ENCODE results near the gene ART3. TPM values are rescaled to one million over a fixed set of nuclear protein-coding genes. Genes with fewer than 3 reads are reported as not detected.

Gene ART3
- total RNA-seq, 1 donor from 2014 or later, result not detected

DNA sequence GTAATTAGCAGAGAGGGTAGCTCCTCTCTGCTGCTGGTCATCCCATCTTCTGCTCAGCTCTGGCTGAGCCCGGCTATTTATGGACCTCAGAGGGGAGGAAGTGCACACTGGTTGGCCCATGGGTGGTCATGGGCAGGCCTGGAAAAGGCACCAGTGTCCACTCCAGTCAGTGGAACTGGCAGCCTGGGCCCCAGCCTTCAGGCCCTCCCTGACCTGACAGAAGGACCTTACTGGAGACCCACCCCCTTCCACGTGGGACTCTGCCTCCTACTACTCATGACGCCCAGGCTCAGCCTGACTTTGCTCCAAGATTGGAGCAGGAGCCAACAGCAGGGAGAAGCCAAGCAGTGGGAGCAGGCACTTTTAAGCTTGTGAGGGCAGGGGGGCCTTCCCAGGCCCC, 8.0 kb upstream of the ART3 start:
- intact Hi-C loops (cut with micrococcal nuclease), result no loop called here

DNA sequence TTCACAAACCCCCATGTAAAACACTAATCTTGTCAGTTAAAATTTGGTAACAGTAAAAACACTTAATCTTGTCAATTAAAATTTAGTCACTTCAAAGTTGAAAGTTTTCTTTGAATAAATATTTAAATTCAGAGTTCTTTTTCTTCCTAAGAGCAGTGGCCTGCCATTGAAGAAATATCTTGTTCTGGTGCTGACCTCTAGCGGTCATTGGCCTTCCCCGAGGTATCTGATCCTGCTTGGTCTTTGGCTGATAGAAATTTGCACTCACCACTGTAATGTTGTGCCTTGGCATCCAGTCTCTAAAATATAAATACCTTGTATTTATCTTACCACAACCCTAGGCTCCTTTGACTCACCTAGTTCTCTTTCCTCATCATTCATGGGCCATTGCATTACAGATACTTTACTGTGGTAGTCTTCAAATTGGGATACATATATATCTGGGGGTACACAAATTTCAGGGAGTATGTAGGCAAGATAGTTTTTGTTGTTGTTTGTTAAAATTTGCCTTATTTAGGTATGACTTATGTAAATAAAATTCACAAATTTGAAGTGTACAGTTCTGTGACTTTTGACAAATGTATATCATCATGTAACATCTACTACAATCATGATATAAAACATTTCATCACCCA, 6.7 kb upstream of the ART3 start:
- intact Hi-C loops (cut with micrococcal nuclease), result loop anchor here (1.0 kb wide), 4 partner anchors 72 to 172 kb away; no protein-coding TSS in a partner anchor

DNA sequence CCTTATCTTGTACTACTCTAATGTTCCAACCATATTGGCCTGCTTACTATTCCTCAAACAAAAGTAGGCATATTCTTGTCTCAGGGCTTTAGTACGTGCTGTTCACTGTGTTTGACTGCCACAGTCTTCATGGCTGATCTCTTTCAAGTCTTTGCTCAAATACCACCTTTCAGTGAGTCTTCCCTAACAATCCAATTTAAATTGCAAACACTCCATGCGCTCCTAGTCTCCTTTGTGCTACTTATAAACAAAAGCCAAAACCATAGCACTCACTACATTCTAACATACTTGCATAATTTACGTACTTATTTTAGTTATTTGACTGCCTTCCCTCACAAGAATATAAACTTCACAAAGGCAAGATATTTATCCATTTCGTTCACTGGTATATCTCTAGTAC, 1.7 kb upstream of the ART3 start:
- intact Hi-C loops (cut with micrococcal nuclease), result no loop called here

DNA sequence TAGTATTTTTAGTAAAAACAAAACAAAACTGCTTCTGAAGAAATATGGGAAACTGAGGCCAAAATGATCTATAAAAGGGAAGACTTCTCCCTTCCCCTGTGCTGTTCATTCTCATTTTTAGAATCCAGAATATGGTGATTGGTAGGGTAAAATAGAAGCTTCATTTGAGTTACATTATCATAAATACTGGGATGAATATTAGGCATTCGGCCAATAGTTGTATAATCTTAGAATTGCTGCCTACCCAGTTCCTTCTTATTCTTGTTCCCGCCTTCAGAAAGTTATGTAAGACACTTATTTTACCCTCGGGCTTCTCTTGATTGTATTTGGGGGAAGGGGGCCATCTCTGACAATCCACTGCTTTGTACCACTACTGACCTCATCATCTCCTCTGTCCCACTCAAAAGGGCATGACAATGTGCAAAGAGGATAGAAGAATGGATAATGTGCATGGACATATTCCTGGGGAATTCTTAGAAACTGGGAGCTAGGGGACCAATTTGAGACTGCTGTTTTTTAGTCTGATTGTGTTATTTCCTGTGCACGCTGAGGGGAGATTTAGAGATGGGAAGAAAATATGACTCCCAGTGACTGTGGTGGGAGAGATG, 588 bp downstream of the ART3 start:
- intact Hi-C loops (cut with micrococcal nuclease), result no loop called here

DNA sequence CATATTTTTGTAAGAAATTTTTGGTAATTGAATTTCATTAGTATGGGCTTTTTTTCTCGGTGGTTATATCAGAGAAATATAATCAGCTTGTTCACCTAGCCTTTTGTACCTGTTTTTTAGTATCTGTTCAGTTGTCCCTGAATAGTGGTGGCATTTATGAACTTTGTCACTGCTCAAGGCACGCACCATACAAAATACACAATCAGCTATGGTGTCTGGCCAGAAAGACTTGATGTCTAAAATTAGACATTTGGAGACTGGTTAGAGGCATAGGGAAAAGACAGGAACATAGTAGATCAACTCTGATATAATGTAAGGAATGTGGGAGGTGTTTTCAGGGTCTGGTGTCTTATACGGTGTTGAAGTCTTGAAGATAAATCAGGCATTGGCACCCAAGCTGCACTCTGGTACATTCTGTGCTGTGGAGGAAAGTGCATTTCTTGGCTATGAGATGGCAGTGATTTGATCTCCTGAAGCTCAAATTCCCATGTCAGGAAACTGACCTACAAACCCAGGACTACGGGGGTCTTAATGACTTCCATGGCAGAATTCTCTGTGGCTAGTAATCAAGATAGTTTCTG, 3.6 kb downstream of the ART3 start:
- intact Hi-C loops (cut with micrococcal nuclease), result no loop called here

DNA sequence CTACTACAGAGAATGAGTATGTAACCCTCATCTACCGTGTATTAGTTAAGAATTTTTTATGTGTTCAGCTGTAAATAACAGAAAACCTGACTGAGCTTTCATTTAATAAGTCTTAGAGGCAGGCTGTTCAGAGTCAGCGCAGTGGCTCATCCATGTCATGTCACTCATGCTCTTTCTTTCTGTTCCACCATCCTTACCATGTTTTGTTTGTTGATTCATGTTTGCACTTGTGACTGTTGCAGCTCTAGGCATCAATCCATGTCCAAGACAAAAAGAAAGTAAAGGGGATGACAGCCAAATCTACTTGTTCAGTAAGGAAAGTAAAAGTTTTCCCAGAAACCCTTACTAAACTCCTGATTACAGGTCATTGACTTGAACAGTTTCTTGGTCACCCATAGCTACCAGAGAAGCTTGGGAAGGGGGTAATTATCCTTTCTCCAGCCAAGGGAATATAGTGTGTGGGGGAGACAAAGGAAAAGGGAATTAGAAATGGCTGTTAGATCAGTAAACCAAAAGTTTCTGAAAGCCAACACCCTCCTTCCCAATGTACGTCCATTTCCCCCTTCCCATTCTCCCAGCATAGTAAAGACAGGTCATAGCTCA, 9.0 kb downstream of the ART3 start:
- intact Hi-C loops (cut with micrococcal nuclease), result no loop called here

DNA sequence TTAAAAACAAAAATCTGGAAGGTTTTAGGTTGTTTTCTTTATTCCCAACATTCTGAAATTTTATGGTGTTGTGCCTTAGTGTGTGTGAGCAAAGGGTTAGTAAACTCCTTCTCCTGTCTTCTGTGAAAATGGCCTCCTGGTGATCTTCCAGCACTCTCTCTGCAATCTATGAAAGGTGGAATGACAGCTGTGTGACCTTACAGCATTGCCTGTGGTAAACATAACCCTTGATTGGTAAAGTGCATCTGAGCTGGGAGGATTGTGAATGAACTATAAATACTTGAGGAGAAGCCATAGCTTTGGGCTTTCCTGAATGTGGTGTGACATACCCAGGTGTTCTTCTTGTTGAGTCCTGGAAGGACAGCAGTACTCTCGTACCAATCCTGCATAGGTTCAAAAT, 10.0 kb downstream of the ART3 start:
- intact Hi-C loops (cut with micrococcal nuclease), result no loop called here

DNA sequence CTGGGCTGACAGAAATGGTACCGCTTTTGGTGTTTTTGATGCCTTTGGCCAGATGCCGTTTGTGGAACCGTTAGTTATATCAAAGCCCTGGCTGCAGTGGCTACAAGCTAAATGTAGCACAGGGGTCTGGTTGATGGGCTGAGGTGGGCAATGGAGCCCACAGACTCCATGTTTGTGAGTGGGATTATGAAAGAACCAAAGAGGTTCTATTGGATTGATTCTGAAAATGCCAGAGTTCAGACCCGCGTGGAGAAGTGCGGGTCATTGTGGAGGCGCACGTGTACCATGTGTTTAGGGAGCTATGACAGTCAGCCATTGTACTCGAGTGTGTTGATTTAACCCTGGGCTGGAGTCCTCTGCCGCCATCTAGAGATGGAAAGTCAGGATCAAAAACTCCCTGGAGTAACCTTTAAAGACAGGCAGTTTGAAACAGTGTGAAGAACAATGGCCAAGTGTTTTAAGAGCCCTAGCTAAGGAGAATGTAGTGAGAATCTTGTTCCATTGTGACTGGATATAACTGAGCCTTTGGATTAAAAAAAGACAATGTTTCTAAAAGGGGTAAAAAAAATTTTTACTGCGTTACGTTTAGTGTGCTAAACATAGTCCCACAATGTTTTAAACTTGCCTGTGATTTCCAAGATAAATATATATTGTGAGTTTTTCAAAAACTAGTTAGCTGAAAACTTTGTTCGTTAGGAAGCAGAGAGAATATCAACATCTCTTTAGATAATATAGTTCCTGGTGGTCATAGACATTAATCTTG, 12.7 kb downstream of the ART3 start:
- intact Hi-C loops (cut with micrococcal nuclease), result no loop called here

DNA sequence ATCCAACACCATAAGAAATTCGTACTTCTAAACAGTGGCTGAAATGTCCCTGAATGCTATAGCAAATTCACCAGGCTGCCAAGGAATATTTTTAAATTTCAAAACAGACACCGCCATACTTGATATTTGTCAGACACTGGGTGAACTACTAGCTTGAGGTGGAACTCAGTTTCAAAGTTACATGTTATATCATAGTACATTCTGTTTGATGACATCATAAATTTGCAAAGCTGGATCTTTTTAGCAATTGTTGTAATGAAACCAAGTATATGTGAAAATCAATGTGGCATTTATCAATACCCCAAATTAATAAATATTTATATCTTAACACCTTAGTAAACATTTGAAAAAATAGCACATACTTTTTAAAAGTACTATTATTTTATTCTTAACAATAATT, 14.2 kb downstream of the ART3 start:
- intact Hi-C loops (cut with micrococcal nuclease), result no loop called here

DNA sequence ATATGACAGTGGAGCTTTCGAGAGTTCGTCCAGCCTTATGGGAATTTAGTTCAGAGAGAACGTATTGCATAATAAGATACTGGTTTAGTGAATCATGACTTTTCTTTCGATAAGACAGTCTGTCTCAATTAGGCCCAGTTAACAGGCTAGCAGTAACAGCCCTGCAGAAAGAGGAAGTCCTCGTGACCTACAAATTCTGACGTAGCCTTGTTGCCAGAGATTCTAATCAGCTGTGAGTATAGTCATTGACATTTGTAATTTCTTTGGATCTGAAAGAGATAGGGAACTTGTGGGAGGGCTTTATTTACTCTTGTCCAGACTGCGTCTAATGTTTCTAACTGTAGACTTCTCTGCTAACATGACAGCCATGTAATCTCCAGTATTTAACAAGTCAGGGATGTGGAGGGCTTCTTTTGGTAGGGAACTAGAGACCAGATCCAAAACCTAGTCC, 15.8 kb downstream of the ART3 start:
- intact Hi-C loops (cut with micrococcal nuclease), result no loop called here

DNA sequence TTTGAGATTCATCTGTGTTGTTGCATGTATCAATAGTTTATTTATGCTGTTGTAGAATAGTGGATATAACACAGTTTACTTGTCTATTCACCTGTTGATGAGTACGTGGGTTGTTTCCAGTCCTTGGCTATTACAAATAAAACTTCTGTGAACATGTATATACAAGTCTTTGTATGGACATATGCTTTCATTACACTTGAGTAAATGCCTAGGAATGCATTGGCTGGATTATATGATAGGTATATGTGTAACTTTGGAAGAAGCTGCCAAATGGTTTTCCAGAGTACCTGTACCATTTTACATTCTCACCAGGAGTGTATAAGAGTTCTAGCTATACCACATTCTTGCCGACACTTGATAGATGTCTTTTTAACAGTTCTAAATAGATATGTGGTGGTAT, 16.5 kb downstream of the ART3 start:
- intact Hi-C loops (cut with micrococcal nuclease), result no loop called here

DNA sequence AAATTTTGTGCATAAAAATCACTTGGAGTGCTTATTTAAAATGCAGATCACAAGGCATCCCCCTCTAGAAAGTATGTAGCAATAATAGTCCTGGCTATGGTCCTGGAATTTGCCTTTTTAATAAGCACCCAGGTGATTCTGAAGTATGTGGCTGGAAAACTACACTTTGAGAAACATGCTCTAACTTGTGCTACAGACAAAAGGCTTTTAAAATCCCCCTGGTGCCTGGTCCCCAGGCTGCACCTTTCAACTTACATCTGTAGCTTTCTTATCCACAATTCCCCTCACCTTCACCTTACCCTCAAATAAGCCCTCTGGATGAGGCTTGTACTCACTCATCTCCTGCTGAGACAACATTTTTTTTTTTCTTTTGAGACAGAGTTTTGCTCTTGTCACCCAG, 21.1 kb downstream of the ART3 start:
- intact Hi-C loops (cut with micrococcal nuclease), result no loop called here

DNA sequence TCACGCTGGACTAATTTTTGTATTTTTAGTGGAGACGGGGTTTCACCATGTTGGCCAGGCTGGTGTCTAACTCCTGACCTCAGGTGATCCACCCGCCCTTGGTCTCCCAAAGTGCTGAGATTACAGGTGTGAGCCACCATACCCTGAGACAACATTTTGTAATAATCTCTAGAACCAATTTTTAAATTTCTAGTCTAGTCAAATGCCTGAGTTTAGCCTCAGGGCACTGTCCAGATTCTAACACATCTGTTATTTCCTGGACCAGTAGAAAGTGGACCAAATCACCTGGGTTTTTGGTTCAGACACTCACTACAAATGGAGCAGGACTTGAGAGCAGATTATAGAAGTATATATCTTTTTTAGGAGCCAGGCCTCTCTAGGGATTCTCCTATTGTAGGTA, 21.6 kb downstream of the ART3 start:
- intact Hi-C loops (cut with micrococcal nuclease), result no loop called here

DNA sequence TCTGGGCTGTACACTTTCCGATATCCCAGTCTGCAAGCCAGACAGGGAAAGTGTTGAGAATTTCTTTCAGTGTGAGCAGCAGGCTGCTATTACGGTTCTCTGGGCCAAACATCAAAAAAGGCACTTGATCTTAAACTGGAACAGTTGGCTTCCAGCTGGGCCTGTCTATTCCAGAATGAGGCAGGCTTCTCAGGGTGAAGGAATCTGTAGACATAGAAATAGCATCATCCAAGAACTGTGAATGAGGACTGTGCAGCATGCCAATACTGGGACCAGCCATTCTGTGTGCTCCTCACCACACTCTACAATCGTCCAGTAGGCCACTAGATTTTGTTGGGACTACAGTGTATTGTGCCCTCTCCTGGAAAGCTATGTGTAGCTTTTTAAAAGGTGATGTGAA, 31.1 kb downstream of the ART3 start:
- intact Hi-C loops (cut with micrococcal nuclease), result no loop called here

DNA sequence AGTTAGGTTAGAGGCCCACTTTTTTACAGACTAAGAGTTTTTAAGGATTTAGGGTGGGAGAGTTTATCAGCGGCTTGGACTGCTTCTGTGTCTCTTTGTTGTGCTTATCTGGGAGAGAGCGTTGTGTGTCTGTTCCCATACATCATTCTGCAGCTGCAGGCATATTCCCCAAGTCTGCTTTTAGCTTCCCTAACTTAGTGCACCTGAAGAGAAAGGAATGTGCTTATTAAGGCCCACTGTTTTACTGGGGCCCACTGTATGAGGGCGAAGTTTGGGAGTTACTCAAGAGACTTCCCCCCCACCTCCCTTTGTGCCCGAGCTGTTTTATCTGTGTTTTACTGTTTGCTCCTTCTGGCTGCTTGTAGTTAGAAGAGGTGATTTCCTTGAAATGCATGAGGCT, 31.9 kb downstream of the ART3 start:
- intact Hi-C loops (cut with micrococcal nuclease), result no loop called here

DNA sequence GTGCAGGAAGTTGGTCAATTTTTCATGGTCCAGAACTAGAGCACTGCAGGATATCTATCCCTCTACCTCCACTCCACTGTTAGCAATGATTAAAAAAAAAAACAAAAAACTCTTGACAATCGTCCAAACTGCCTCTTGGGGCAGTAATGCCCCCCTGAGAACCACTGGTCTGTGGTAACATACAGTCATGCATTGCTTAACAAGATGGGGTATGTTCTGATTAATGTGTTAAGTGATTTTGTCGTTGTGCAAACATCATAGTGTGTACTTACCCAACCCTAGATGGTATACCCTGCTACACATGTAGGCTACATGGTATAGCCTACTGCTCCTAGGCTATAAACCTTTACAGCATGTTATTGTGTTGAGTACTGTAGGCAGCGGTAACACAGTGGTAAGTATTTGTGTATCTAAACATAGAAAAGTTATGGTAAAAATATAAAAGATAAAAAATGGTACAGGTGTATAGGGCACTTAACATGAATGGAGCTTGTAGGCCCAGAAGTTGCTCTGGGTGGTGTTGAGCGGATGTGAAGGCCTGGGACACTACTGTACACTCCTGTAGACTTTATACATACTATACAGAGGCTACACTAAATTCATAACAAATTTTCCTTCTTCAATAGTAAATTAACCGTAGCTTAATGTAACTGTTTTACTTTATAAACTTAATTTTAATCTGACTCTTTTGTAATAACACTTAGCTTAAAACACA, 34.1 kb downstream of the ART3 start:
- intact Hi-C loops (cut with micrococcal nuclease), result no loop called here

DNA sequence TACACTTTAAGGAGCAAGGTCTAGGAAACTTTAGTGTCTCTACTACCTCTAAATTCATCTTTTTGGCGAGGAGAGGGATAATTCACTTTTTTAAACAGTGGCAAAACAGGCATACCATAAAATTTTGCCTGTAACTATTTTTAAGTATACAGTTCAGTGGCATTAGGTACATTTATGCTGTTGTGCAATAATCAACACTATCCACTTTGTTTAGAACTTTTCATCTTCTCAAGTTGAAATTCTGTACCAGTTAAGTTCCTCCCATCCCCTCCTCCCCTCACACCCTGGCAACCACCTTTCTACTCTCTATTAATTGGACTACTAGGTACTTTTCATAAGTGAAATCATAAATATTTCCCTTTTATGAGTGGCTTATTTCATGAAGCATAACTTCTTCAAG, 42.3 kb downstream of the ART3 start:
- intact Hi-C loops (cut with micrococcal nuclease), result no loop called here

DNA sequence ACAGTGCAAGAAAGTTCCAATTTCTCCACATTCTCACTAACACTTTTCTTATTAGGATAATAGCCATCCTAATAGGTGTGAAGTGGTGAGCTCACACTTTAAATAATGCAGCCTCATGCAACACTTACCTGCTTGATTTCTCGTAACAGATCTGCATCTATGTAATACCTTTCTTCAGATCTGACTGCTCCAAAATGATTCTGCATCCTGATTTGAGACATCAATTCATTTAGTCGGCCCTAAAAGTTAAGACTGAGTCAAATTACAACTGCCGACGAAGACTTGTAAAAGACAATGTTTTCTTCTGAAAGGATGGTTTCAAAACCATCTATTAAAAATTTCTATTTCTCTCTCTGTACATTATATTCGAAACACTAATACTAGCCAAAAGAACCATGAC, 43.0 kb downstream of the ART3 start:
- intact Hi-C loops (cut with micrococcal nuclease), result no loop called here

DNA sequence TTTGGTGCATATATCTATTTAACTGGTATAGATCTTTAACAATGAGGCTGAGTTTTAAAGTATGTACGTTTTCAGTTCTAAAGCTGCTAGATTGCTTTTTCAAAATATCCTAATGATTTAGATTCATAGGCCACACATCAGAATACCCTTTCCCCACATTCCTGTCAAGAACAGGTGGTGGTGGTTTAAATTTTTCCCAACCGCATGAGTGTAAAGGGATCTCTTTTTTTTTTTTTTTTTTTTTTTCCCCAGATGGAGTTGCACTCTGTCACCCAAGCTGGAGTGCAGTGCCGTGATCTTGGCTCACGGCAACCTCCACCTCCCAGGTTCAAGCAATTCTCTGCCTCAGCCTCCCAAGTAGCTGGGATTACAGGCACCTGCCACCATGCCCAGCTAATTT, 45.7 kb downstream of the ART3 start:
- intact Hi-C loops (cut with micrococcal nuclease), result no loop called here

DNA sequence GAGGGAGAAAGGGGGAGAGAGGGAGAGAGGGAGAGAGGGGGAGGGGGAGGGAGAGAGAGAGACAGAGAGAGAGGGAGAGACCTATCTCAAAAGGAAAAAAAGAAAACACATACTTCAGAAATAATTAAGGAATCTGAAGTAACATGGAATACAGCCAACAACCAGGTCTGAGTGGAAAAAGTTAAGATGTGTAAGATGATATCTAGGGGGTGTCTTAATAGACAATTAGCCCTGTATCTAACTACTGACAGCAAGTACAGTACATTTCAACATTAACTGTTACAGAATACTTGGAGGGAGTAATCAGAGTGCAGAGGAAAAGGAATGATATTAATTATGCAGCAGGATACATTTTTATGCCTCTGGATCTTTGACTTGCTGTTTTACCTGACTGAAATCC, 51.3 kb downstream of the ART3 start:
- intact Hi-C loops (cut with micrococcal nuclease), result no loop called here

DNA sequence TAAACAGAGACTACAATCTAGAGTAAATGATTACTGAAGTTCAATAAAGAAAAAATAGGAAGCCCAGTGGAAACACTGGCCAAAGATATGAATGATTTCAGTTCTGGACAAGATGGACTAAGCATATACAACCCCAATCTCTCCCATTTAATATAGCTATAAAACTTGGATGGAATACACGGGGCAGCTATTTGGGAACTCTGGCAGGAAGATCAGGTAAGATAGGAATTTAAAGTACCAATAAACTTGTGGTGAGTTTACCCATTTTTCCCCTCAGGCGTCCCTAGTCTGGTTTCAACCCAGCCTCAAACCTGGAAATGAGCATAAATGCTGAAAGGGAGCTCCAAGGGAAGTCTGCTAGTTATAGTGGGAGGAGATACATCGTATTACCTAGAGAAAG, 53.2 kb downstream of the ART3 start:
- intact Hi-C loops (cut with micrococcal nuclease), result no loop called here
